HL-60 (cell line): ENCODE data around the gene DDX25.

Experiments used
- GABPA ChIP-seq: IDR thresholded peaks from 2 replicates; pipeline ENCODE4 v1.6.1; 2012; ENCODE audit warnings: low read depth
- POLR2AphosphoS5 ChIP-seq: IDR thresholded peaks from 2 replicates; pipeline ENCODE4 v1.6.1; 2012; ENCODE audit warnings: low read depth
- TF ChIP-seq, protein P1 (sequence below): IDR thresholded peaks from one replicate; pipeline ENCODE4 v1.5.1; 2011; ENCODE audit warnings: low read length, control low read depth, inconsistent platforms; ENCODE audit not compliant: insufficient read depth
- TF ChIP-seq, protein P2 (sequence below): IDR thresholded peaks from 2 replicates; pipeline ENCODE4 v1.6.1; 2012; ENCODE audit warnings: low read depth; ENCODE audit not compliant: insufficient replicate concordance

GRCh38 chr11:125950178-125950490 is 45.8 kb downstream of the DDX25 start:
- TF ChIP-seq, protein P1, sequence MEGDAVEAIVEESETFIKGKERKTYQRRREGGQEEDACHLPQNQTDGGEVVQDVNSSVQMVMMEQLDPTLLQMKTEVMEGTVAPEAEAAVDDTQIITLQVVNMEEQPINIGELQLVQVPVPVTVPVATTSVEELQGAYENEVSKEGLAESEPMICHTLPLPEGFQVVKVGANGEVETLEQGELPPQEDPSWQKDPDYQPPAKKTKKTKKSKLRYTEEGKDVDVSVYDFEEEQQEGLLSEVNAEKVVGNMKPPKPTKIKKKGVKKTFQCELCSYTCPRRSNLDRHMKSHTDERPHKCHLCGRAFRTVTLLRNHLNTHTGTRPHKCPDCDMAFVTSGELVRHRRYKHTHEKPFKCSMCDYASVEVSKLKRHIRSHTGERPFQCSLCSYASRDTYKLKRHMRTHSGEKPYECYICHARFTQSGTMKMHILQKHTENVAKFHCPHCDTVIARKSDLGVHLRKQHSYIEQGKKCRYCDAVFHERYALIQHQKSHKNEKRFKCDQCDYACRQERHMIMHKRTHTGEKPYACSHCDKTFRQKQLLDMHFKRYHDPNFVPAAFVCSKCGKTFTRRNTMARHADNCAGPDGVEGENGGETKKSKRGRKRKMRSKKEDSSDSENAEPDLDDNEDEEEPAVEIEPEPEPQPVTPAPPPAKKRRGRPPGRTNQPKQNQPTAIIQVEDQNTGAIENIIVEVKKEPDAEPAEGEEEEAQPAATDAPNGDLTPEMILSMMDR: no peak
- TF ChIP-seq POLR2AphosphoS5: no peak
- TF ChIP-seq, protein P2, sequence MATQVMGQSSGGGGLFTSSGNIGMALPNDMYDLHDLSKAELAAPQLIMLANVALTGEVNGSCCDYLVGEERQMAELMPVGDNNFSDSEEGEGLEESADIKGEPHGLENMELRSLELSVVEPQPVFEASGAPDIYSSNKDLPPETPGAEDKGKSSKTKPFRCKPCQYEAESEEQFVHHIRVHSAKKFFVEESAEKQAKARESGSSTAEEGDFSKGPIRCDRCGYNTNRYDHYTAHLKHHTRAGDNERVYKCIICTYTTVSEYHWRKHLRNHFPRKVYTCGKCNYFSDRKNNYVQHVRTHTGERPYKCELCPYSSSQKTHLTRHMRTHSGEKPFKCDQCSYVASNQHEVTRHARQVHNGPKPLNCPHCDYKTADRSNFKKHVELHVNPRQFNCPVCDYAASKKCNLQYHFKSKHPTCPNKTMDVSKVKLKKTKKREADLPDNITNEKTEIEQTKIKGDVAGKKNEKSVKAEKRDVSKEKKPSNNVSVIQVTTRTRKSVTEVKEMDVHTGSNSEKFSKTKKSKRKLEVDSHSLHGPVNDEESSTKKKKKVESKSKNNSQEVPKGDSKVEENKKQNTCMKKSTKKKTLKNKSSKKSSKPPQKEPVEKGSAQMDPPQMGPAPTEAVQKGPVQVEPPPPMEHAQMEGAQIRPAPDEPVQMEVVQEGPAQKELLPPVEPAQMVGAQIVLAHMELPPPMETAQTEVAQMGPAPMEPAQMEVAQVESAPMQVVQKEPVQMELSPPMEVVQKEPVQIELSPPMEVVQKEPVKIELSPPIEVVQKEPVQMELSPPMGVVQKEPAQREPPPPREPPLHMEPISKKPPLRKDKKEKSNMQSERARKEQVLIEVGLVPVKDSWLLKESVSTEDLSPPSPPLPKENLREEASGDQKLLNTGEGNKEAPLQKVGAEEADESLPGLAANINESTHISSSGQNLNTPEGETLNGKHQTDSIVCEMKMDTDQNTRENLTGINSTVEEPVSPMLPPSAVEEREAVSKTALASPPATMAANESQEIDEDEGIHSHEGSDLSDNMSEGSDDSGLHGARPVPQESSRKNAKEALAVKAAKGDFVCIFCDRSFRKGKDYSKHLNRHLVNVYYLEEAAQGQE: no peak
- no peak for TF ChIP-seq GABPA
